GM19452 (cell line): ENCODE results near the gene CLCN4.

Experiments used
- ATAC-seq: cut with Tn5 transposase; IDR thresholded peaks from one replicate; pipeline ENCODE4 v1.9.1; 2021; ENCODE audit not compliant: unreplicated experiment

Gene CLCN4

GRCh38 chrX:10129229-10129628 lies 27.5 kb upstream of the CLCN4 start:
- no peak for ATAC-seq

- ATAC-seq = no peak
Observed at GRCh38 chrX:10130354-10130753, 26.4 kb upstream of the CLCN4 start.

- ATAC-seq = no peak
Observed at GRCh38 chrX:10133980-10134676, 22.6 kb upstream of the CLCN4 start.

GRCh38 chrX:10134921-10135320 lies 21.9 kb upstream of the CLCN4 start:
- ATAC-seq = no peak

GRCh38 chrX:10135561-10136399 lies 21.0 kb upstream of the CLCN4 start:
- no peak for ATAC-seq

- ATAC-seq = no peak
Observed at GRCh38 chrX:10138726-10139125, 18.0 kb upstream of the CLCN4 start.

GRCh38 chrX:10140264-10140663 lies 16.5 kb upstream of the CLCN4 start:
- no peak for ATAC-seq

- no peak for ATAC-seq
Observed at GRCh38 chrX:10142041-10142599, 14.7 kb upstream of the CLCN4 start.

GRCh38 chrX:10143071-10143983 lies 13.4 kb upstream of the CLCN4 start:
- no peak for ATAC-seq

- no peak for ATAC-seq
Observed at GRCh38 chrX:10146346-10146745, 10.4 kb upstream of the CLCN4 start.

GRCh38 chrX:10152086-10152485 lies 4.7 kb upstream of the CLCN4 start:
- ATAC-seq = no peak

GRCh38 chrX:10155137-10155536 lies 1.6 kb upstream of the CLCN4 start:
- ATAC-seq = no peak

GRCh38 chrX:10157032-10157341 lies 212 bp downstream of the CLCN4 start:
- ATAC-seq = no peak

GRCh38 chrX:10157543-10157942 lies 768 bp downstream of the CLCN4 start:
- no peak for ATAC-seq

- ATAC-seq = peak; percentile 66
Observed at GRCh38 chrX:10158279-10159144, 1.7 kb downstream of the CLCN4 start.

- ATAC-seq = no peak
Observed at GRCh38 chrX:10159145-10159468, 2.3 kb downstream of the CLCN4 start.

- ATAC-seq = no peak
Observed at GRCh38 chrX:10160211-10160610, 3.4 kb downstream of the CLCN4 start.

- no peak for ATAC-seq
Observed at GRCh38 chrX:10163031-10163430, 6.3 kb downstream of the CLCN4 start.

GRCh38 chrX:10164879-10165278 lies 8.1 kb downstream of the CLCN4 start:
- no peak for ATAC-seq

- no peak for ATAC-seq
Observed at GRCh38 chrX:10165580-10166247, 8.9 kb downstream of the CLCN4 start.
